ACC112 (cell line): ENCODE measurements around the gene KIF23.

Experiments used
- H2AFZ ChIP-seq: fragments of 200-600 bp; sonication (generic); one replicate; pipeline ENCODE4 v1.6.0; 2017; ENCODE audit warnings: antibody characterized with exemption, low read length; ENCODE audit not compliant: unreplicated experiment
- H3K27ac ChIP-seq: fragments of 200-600 bp; sonication (generic); 2 replicates; pipeline ENCODE4 v1.5.1; 2014; ENCODE audit warnings: low read depth, mild to moderate bottlenecking, antibody characterized with exemption, low read length, moderate library complexity
- H3K27me3 ChIP-seq: fragments of 200-600 bp; sonication (generic); 2 replicates; pipeline ENCODE4 v1.6.1; 2014; ENCODE audit warnings: mild to moderate bottlenecking, antibody characterized with exemption, low read length, moderate library complexity, mixed read lengths; ENCODE audit not compliant: insufficient read depth
- H3K36me3 ChIP-seq: fragments of 200-600 bp; sonication (generic); 2 replicates; pipeline ENCODE4 v1.6.1; 2016; ENCODE audit warnings: mild to moderate bottlenecking, antibody characterized with exemption, low read length, moderate library complexity, mixed read lengths; ENCODE audit not compliant: insufficient read depth
- H3K4me1 ChIP-seq: fragments of 200-600 bp; sonication (generic); one replicate; pipeline ENCODE4 v1.6.1; 2016; ENCODE audit warnings: low read length, mixed read lengths; ENCODE audit not compliant: insufficient read depth, unreplicated experiment, control insufficient read depth
- H3K4me3 ChIP-seq: fragments of 200-600 bp; sonication (generic); 2 replicates; pipeline ENCODE4 v1.5.1; 2014; ENCODE audit warnings: mild to moderate bottlenecking, low read depth, low read length
- H3K79me2 ChIP-seq: fragments of 200-600 bp; sonication (generic); one replicate; pipeline ENCODE4 v1.6.0; 2016; ENCODE audit warnings: low read length; ENCODE audit not compliant: control insufficient read depth, unreplicated experiment, insufficient read depth

Gene KIF23

DNA sequence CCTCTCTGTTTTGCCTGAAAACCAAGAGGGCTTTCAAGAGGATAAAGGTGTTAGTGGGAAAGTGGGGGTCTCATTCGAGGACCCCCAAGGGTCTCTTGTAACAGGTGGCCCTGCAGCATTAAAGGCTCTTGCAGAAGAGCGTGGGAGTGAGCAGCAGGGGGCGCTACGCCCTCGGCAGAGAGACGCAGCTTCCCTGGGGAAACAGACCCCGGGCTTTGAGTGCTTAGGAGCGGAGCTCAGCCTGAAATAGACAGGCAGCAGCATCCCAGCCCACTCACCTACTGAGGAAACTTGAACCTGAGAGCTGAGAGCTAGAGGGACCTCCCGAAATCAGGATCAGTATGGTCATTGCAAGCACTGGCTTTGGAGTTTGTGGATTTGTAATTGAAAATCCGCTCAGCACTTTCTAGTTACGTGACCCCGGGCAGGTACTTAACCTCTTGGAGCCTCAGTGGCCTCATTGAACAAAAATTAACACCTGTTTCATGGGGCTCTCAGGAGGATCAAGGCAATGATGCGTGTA is 64.2 kb downstream of the KIF23 start:
- Histone ChIP-seq H3K79me2 (no peaks in the 10 kb centered on the region), H3K27me3 (no peaks in the 10 kb centered on the region), H2AFZ (no peak overlapping the region), H3K4me3 (no peak overlapping the region), H3K4me1 (peaks cover 12% of the 10 kb centered on the region), H3K27ac (no peak overlapping the region), H3K36me3 (no peaks in the 10 kb centered on the region)

DNA sequence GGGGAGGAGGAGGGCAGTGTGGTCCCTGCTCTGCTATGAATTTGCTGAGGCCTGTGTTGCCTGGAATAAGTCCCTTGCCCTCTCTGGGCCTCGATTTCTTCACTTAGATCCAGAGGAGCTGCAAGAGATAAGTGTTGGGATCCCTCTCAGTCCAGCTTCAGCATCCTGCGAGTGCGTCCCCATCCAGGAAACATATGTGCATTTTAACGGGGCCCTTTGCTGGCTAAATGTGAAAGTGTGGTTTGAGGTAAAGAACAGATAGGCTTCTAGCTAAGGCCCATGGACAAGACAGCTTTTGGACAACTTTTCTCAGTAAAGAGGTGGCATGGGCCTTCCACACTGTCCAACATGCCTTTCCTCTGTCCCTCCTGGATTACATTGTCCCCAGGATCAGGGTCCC is 64.9 kb downstream of the KIF23 start:
- no peak overlapping the region for H3K27ac ChIP-seq
- peaks cover 11% of the 10 kb centered on the region for H3K4me1 ChIP-seq
- H3K27me3 ChIP-seq = no peaks in the 10 kb centered on the region

DNA sequence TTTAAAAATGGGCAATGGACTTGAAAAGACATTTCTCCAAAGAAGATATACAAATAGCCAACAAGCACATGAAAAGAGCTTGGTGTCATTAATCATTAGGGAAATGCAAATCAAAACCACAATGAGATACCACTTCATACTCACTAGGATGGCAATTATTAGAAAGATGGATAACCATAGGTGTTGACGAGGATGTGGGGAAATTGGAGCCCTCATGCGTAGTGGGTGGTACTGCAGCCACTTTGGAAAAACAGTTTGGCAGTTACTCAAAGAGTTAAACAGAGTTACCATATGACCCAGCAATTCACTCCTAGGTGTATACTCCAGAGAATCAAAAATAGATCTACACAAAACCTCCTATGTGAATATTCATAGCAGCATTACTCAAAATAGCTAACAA is 65.8 kb downstream of the KIF23 start:
- H3K4me1 ChIP-seq = peaks cover 3% of the 10 kb centered on the region
- no peak overlapping the region for H3K27ac ChIP-seq
- H3K79me2 ChIP-seq = no peaks in the 10 kb centered on the region
- no peaks in the 10 kb centered on the region for H3K27me3 ChIP-seq
- H2AFZ ChIP-seq = no peak overlapping the region
- no peak overlapping the region for H3K4me3 ChIP-seq
- H3K36me3 ChIP-seq = no peaks in the 10 kb centered on the region

More for the DNA sequence above, 64.9 kb downstream of the KIF23 start:
- Histone ChIP-seq H2AFZ (no peak overlapping the region), H3K4me3 (no peak overlapping the region), H3K79me2 (no peaks in the 10 kb centered on the region), H3K36me3 (no peaks in the 10 kb centered on the region)

DNA sequence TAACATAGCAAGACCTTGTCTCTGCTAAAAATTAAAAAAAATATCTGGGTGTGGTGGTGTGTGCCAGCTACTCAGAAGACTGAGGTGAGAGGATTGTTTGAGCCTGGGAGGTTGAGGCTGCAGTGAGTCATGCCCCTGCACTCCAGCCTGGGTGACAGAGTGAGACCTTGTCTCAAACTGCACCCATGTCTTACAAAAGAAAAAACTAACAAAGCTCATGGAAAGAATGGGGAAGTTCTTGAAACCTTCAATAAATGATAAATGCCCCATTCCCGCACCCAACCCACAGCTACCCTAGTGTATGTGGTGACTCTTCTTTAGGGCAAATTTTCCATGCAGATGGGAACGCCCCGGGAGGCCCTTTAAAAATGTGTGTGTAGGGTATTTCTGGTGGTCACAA is 66.8 kb downstream of the KIF23 start:
- Histone ChIP-seq H3K79me2 (no peaks in the 10 kb centered on the region), H2AFZ (no peak overlapping the region), H3K27me3 (no peaks in the 10 kb centered on the region), H3K4me3 (no peak overlapping the region), H3K4me1 (no peaks in the 10 kb centered on the region), H3K27ac (no peak overlapping the region), H3K36me3 (no peaks in the 10 kb centered on the region)

DNA sequence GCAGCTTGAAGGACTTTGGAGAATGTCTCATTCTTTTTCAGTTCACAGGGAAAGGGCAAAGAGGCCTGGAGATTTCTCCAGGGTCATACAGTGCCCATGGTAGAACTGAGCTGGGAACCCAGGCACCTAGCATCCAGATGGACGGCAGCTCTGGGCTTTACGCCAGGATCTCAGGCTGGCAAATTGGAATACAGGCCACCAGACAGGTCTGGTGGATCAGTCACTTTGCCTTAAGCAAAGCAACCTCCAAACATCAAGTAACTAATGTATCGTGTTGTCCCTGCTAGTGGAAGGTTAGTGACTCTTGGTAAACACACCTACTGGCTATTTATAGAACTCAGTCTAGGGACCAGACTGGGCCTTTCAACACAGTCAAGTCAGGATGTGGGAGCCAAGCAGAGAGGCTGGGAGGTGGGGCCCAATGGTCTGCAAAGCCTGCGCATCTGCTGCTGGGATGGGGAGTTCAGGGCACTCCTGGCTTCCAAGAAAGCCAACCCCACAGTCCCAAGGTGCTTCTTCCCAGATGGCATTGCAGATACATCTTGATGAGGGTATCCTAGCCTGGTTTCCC is 68.6 kb downstream of the KIF23 start:
- H3K36me3 ChIP-seq = no peaks in the 10 kb centered on the region
- no peaks in the 10 kb centered on the region for H3K79me2 ChIP-seq
- no peaks in the 10 kb centered on the region for H3K27me3 ChIP-seq
- H2AFZ ChIP-seq = no peak overlapping the region
- H3K4me1 ChIP-seq = no peaks in the 10 kb centered on the region
- no peak overlapping the region for H3K4me3 ChIP-seq
- no peak overlapping the region for H3K27ac ChIP-seq

- Histone ChIP-seq H3K36me3 (no peaks in the 10 kb centered on the region), H2AFZ (no peak overlapping the region), H3K79me2 (no peaks in the 10 kb centered on the region), H3K4me3 (no peak overlapping the region), H3K27ac (no peak overlapping the region), H3K4me1 (no peaks in the 10 kb centered on the region), H3K27me3 (no peaks in the 10 kb centered on the region; the same call in 1 of the 2 replicates)
These were observed 70.7 kb downstream of the KIF23 start for GRCh38 chr15:69484837-69485236.

DNA sequence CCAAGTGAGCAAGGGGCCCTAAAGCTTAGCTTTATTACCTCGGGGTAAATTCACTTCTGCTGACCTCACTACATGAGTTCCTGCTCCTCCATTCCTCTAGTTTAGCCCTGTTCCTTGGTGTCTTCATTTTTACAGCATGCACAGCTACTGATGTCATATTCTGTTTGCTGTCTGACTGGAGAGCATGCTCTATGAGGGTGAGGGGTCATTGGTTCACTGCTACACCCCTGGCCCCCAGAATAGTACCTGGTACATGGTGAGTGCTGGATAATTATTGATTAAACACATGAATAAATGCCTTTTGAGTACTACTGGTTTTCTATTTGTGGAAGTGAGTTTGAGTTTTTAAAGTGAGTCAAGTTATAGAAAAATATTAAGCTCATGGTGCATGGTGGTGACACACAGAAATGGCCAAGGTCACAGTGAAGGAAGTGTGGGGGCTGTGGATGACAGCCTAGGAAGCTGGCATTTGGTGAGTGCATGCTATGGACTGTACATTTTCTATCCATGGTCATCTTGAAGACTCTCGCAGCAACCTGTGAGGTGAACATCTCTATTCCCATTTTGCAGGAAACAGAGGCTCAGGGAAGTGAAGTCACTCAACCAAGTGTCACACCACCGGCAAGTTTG is 72.4 kb downstream of the KIF23 start:
- Histone ChIP-seq H3K36me3 (0 out of 2 replicates have a peak, but pooled peaks cover under 1% of the 10 kb centered on the region), H2AFZ (no peak overlapping the region), H3K4me3 (no peak overlapping the region), H3K4me1 (no peaks in the 10 kb centered on the region), H3K27ac (no peak overlapping the region), H3K79me2 (no peaks in the 10 kb centered on the region), H3K27me3 (peaks cover under 1% of the 10 kb centered on the region; the same call in 1 of the 2 replicates)

- Histone ChIP-seq H3K4me1 (no peaks in the 10 kb centered on the region), H3K27me3 (peaks cover 3% of the 10 kb centered on the region; the same call in 1 of the 2 replicates), H3K36me3 (0 out of 2 replicates have a peak, but pooled peaks cover 3% of the 10 kb centered on the region), H2AFZ (no peak overlapping the region), H3K79me2 (no peaks in the 10 kb centered on the region), H3K4me3 (no peak overlapping the region), H3K27ac (no peak overlapping the region)
These were observed 75.0 kb downstream of the KIF23 start for GRCh38 chr15:69489073-69489571.

DNA sequence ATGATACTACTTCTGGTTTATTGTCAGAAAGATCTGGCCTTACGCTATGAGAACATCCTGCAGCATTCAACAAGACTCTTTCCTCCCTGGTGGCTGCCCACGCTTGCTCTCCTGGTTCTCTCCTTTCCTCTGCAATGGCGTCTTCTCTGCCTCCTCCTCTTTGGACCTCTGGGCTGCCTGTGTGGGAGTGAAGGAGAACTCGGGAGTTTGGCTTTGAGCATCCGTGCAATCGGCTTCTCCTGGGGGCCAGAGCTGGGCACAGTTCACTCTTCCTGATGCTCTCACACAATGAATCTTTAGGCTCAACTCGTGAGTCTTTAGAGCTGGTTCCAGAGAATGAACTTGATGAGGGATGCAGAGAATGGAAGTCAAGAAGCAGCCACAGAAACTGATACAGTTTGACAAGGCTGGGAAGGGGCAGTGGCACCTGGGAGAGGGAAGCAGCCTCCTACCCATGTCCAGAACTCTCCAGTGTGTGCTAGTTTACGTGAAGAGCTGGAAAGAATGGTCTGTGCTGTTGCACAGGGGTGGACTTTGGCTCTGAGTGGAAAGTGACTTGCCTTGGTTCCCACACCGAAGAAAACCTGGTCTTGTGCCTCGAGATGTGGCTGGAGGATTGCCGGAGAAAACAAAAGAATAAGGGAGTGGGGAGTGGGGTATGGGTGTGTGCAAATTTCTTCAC is 76.3 kb downstream of the KIF23 start:
- H3K36me3 ChIP-seq = 0 out of 2 replicates have a peak, but pooled peaks cover 3% of the 10 kb centered on the region
- H3K27me3 ChIP-seq = peaks cover 3% of the 10 kb centered on the region; the same call in 1 of the 2 replicates
- no peak overlapping the region for H3K27ac ChIP-seq
- H3K4me3 ChIP-seq = no peak overlapping the region
- H3K4me1 ChIP-seq = no peaks in the 10 kb centered on the region
- H3K79me2 ChIP-seq = no peaks in the 10 kb centered on the region
- no peak overlapping the region for H2AFZ ChIP-seq

GRCh38 chr15:69491038-69491505 is 76.9 kb downstream of the KIF23 start:
- no peaks in the 10 kb centered on the region for H3K4me1 ChIP-seq
- H3K4me3 ChIP-seq = no peak overlapping the region
- peaks cover 3% of the 10 kb centered on the region; the same call in 1 of the 2 replicates for H3K27me3 ChIP-seq
- no peak overlapping the region for H2AFZ ChIP-seq
- no peak overlapping the region for H3K27ac ChIP-seq
- H3K79me2 ChIP-seq = no peaks in the 10 kb centered on the region
- 0 out of 2 replicates have a peak, but pooled peaks cover 3% of the 10 kb centered on the region for H3K36me3 ChIP-seq
